Esophagus muscularis mucosa (tissue), 3 donors: ENCODE measurements around the gene AURKA.

Experiments
- CTCF ChIP-seq, 3 experiments: fragments of 200-600 bp in 2 of 3; fragments of 450-650 bp in 1 of 3; sonication (generic) in 2 of 3; IDR thresholded peaks; one replicate each; pipeline ENCODE4 v1.5.1; 2017 to 2019; ENCODE audit warnings: antibody characterized with exemption in 3 of 3, mild to moderate bottlenecking in 2 of 3, moderate library complexity in 1 of 3
- POLR2A ChIP-seq: fragments of 450-650 bp; IDR thresholded peaks from one replicate; pipeline ENCODE4 v1.6.1; 2017; ENCODE audit warnings: antibody characterized with exemption, moderate library complexity, mild to moderate bottlenecking, low read depth
- POLR2AphosphoS5 ChIP-seq, 2 donors: sonication (generic); formaldehyde crosslinking; IDR thresholded peaks; one replicate each; pipeline ENCODE4 v1.6.1; 2017; ENCODE audit warnings: antibody characterized with exemption in 2 of 2

GRCh38 chr20:56426926-56427325 lies 34.9 kb upstream of the AURKA start:
- TF ChIP-seq CTCF (IDR thresholded peaks at IDR 0.05) (no peak), POLR2AphosphoS5 (IDR thresholded peaks at IDR 0.05) (no peak), POLR2A (no peak)
